Fibroblast of peridontal ligament (primary cell): Measurements from ENCODE around the gene PANK3.
A peak's percentile ranks its signal among the peaks of the same experiment; 100 is the strongest.
"Not testable (repeated sequence)": the region's sequence is repeated elsewhere in the genome, so short reads cannot be mapped to it uniquely, and the experiment has no call there.

Experiments
- DNase-seq: peaks from one replicate; pipeline ENCODE4 v3.0.0-alpha.2; 2010; ENCODE audit errors: extremely low read depth

Gene PANK3

DNA sequence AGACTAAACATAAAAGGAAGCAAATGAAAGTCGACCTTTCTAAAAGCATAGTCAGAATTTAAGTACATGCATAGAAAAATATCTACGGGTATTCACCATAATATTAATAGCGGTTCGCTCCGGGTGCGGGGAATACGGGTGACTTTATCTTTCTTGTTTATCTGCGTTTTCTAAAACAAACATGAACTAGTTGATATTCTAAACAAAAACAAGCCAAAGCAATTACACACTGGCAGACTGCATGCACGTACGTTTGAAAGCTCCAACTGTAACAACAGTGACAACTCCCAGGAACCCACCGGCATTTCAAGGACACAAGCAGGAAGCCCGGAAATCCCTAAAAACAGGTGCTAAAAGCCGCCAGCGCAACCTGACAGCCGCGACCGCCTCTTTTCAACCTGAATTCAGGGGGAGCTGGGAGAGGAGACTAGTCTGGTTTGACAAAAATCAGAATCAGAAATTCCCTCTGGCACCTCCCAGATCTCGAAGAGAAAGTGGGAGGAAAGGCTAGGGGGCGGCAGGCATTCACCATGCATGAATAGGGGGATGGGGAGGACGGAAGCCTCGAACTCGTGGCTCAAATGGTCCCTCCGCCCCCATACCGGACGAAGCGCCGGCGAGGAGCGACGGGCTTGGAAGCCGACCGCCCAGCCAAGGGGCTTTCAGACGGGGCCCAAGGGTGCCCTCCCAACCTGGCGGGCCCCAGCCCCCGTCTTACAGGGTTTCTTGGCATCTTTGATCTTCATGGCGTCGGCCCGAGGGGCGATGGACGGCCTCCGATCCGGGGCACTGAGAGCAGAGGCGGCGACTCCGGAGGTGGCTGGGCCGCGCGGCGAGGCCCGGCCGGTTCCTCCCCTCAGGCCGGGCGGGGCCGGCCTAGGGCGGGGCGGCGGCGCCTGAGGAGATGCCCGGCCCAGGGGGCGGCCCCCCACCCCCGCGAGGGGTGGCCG is at the start of gene PANK3:
PANK3 (minus strand) TSS at position 831 of the 950 bp plus-strand sequence; CDS start at position 746, 85 bp downstream.
- peak; percentile 65 for DNase-seq

DNA sequence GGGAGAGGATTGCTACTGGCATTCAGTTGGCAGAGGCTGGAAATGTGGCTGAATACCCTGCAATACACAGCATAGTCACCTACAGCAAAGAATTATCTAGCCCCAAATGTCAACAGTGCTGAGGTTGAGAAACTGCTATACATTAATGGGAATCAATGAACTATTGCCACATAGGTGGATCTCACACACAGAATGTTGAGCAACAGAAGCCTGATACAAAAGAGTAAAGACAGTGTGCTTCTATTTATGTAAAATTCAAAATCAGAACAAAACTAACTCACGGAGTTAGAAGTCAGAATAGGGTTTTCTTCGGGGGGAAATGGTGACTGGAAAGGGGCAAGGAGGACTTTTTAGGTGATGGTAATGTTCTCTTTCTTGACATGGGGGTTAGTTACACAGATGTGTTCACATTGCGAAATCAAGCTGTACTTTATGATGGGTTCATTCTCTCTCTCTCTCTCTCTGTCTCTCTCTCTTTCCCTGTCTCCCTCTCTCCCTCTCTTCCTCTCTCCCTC is 45.7 kb upstream of the PANK3 start:
- DNase-seq: no peak

DNA sequence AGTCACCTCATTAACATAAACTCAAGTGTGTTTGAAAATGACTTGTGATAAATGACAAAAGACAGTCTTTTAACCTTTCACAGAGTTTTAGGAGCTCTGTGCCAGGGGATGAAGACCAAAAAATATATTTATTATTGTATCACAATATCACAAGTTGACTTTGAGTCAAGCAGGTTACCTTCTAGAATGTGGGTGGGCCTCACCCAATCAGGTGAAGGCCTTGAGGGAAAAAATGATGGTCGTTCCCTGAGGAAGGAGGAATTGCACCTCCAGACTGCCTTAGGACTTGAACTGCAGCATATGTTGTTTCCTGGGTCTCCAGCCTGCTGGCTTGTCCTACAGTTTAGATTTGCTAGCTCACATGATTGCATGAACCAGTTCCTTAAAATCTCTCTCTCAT is 41.6 kb upstream of the PANK3 start:
- no peak for DNase-seq

DNA sequence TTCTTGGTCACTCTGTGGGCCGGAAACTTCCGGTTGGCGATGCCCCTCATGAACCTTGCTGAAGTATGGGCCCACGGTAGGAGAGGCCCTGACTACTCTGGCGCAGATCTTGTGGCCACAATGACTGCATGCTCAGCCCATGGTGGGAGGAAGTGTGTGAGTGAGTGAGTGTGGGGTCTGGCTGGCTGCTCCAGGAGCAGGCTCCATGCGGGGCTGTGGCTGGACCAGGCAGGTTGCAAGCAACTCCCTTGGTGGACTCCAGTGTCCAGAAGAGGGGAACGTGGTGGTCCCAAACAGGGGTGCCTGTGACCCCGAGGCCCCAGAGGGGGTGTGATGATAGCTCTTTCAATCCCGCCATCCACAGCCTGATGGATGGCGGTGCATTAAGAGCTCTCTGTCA is 35.5 kb upstream of the PANK3 start:
- no peak for DNase-seq

DNA sequence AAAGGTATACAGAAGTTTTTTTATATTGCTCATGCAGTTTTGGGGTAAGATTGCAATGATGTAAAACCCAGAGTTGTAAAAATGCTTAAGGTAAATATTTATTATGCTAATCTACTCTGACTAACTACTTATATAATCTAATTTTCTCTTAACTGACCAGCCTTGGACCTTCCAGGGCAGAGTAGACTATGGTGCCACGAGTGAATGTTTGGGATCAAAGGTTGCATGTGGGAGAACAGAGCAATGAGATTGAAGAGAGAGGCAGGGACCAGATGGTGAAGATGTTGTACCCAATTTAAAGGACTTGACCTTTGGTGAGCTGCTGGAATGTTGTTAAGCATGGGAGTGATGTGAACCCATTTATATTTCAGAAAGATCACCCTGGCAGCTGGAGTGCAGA is 34.8 kb upstream of the PANK3 start:
- no peak for DNase-seq

DNA sequence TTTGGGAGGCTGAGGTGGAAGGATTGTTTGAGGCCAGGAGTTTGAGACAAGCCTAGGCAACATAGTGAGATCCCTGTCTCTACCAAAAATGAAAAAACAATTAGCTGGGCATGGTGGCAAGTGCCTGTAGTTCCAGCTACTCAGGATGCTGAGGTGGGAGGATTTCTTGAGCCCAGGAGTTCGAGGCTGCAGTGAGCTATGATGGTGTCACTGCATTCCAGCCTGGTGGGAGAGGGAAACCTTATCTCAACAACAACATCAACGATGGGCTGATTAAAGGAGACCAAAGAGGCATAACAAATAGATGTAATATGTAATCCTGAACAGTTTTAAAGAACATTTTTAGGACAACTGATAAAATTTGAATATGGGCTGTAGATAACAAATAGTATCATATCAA is 34.2 kb upstream of the PANK3 start:
- DNase-seq: no peak

DNA sequence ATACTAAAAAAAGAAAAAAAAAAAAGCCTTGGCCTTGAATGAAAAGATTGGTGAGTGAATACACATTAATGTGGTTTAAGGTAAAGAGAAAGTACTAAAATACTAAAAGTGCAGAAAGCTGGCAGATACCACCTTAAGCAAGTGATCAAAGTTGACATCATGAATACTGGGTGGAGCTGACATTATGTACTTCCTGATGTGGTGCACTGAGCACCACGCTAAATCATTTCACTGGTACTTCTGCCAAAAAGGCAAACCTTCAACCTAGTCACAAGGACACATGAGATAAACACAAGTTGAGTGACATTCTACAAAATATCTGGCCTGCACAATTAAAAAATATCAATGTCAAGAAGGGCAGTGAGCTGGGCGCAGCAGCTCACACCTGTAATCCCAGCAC is 33.8 kb upstream of the PANK3 start:
- no peak for DNase-seq

DNA sequence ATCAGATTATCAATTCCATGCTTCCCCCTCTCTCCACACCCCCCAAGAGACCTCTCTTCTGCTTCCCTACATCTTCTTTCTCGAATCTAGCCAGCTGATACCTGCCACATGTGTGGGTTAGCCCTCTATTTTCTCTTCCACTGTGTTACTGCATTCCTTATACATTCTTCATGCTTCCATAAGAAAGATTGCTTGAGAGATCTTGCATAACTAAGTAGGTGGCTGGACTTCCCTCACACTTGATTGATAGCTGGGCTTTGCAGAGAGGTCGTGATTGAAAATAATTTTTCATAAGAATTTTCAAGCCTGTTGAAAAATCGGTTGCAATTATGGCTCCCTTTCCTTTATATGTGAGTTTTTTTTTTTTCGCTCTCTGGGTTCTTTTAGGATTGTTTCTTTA is 33.0 kb upstream of the PANK3 start:
- DNase-seq: no peak

DNA sequence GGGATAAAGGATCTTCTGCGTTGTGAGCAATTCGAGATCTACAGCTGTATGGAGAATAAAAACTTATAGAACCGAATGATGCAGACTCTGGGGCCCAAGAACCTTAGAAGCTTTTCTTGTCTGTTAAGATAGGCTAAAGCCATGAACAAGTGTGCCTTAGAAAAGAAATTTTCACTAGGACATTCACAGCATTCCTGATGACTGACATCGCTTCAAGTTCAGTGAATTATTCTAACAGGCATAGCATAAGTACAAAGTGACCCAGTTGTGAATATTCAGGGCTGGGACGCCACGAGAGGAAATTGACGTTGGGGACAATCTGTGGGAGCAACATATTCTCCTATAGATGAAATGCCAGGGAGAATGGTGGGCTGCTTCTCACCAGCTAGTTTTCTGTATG is 32.0 kb upstream of the PANK3 start:
- no peak for DNase-seq

DNA sequence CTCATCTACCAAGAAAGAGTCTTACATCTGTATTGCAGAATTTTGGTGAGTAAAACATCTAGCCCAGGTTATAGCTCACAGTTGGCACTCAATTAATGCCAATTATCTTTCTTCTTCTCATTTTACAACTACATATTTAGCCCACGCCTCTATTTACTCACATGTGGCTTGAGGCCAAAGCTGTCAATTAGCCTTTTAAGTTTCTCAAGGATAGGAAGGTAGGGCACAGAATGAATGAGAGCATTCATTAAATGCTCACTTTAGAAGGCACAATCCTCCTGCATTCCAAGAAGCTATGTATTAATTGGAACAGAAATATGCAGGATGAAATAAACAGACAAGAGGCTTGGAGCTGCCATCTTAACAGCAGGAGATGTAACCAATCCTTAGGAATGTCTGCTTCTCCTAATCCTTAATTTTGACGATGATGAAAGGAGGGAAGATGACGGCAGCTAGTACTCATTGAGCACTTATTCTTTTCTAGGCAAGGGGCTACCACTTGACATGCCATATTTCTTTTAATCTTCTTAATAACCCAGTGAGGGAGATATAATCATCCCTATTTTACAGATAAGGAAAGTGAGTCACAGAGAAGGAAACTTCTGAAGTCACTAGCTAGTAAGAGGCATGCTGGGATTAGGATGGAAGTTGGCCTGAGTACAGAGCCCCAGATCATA is 30.8 kb upstream of the PANK3 start:
- no peak for DNase-seq

DNA sequence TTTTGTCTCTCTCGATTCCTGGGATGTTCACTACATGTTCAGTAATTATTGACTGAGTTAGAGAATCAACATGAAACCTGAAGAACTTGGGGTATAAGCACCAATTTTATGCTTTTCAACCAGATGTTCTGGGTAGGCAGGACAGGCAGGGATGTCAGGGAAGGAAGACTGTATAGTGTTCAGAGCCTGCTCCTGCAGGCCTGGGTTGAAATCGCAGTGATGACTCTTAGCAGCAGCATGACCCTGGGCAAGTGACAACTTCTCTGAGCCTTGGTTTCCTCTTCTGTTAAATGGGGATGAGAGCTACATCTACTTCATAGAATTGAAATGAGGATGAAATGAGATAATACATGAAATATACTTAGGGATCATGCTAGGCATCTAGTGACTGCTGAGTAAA is 29.7 kb upstream of the PANK3 start:
- no peak for DNase-seq

DNA sequence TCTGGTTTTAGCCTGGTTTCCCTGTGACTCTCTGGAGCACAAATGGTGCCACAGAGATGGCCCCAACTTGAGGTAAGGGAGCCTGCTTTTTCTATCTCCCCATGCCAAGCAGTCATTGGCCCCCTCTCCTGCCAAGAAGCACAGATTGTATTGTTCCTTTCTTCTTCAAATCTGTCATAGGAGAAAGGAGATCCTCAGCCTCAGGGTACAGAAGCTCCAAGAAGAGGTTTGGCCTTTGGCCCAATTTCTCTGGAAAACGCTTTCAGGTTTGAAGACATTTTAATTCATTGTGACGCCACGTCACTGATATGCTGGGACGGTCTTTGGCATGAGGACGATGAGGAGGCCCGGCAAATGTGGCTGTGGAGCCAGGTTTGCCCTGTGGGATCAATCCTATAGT is 29.2 kb upstream of the PANK3 start:
- no peak for DNase-seq

DNA sequence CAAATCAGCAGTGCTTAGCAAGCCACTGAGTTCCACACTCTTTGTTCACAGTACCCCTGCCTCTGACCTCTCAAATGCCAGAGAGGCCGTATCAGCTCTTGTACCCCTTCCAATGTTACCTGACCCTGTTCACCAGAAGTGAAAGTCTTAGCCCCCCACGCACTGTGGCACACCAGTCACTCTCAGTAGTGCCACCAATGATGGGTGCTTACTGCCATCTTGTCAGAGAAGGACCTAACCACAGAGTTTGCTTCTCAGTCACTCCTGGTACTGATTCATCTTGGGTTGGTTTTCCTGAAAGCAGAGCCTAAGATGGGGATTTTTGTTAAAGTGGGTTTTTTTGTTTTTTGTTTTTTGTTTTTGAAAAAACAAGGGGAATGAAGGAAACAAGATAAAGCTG is 28.8 kb upstream of the PANK3 start:
- DNase-seq: no peak

DNA sequence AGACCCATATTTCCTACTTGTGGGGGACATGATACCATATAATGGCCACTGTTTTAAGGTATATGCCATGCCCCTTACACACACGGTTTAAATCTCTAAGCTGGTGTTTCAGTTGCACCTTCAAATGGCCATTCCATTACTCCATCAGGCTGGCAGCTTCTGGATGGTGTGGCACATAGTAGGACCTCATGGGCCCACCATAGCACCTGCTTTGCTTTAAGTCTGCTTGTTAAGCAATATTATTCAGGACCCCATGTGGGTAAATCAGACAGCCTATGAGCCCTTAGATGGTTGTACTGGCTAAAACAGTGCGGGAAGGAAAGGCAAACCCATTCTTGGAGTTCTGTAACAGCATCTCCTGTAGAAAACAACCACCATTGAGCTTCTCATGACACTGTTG is 27.4 kb upstream of the PANK3 start:
- no peak for DNase-seq

DNA sequence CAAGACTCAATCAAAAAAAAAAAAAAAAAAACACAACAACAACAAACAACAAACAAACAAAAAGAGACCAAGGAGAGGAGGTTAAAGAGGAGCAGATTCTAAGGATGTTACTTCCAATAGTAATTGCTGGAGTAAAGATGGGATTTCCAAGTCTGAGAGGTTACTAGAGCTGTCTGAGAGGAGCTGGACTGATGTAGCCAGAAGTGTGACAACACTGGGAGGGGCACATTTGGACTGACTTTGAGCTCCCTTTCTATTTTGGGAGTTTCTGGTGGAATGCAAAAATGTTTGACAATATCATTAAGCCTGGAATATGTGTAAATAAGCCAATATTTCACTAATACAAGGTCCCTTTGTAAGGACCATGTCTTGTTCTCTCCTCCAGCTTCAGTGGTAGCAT is 25.3 kb upstream of the PANK3 start:
- no peak for DNase-seq

DNA sequence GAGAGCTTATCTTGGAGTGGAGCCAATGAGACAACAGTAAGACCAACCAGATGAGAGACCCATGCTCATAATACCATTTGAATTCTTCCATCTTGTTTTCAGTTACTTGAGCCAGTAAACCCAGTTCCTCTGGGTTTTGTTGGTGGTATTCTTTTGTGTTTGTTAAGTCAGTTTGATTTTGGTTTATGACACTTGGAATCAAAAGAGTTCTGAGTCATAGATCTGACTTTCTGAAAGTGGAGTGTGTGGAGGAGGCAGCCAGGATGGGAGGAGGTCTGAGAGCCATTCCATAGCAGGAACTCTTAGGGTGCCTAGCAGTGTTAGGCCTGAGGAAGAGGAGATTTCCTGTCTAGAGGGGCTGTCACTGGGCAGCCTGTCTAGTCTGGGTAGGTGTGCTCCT is 24.6 kb upstream of the PANK3 start:
- DNase-seq: peak; percentile 24

DNA sequence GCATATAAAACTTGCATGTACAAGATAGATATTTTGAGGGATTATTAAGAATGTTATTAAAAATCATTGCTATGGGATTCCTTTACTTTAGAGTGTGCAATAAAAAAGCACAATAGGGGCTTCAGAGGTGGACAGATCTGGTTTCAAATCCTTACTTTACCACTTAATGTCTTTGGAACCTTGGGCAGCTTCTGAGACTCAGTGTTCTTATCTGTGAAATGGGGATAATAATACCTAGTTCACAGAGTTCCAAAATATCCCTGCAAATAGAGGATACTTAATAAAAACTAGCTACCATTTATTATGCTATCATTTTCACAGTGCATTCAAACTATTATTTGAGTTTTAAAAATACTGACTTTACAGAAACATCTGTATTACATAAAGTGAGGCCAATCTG is 23.3 kb upstream of the PANK3 start:
- no peak for DNase-seq

DNA sequence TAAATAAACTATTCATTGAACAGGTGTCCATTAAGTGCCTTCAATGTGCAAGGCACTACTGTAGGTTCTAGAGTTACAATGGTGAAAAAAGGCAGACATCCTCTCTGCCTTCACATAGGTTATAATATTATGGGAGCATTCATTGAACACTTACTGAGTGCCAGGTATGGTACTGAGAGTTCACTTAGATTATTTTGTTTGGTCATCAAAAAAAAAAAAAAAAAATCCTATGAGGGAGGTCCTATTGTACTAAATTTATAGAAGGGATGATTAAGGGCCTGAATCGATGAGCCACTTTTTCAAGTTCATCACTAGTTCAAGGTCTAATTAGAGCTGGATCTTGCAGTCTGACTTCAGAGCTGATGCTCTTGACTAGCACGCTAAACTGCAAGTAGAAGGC is 22.8 kb upstream of the PANK3 start:
- DNase-seq: no peak

DNA sequence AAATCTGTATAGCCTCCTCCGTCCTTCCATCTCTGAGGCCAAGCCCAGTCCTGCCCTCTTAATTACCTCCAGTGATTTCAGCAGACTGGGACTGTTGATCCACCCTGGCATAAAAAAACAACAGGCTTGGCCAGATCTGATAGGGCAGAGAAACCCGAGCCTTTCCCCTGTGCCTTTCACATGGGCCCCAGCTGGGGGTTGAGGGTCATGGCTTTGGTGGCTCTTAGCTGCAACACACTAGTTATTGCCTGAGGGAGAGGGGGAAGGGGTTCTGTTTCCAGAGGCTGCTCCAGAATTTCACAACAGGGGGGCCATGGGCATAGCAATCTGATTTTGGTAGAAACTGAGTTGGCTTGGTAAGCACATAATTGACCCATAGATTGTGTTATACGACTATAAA is 21.2 kb upstream of the PANK3 start:
- no peak for DNase-seq

DNA sequence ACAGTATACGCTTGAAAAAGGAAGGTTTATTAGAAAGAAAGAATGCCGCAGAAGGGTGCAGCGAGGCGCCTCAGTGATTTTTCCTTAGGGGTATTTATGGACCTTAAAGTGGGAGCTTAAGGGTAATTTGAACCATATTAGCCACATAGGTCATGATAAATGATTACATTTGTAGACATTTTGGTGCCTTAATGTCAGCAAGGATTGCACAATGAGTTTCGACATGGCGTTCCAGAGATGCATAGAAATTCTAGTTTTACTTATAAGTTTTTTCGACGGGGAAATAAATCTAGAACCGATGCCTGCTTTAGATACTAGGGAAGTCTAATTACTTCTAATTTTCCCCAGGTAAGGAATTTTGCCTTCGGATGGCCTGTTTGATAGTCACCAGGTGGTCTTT is 20.7 kb upstream of the PANK3 start:
- no peak for DNase-seq

DNA sequence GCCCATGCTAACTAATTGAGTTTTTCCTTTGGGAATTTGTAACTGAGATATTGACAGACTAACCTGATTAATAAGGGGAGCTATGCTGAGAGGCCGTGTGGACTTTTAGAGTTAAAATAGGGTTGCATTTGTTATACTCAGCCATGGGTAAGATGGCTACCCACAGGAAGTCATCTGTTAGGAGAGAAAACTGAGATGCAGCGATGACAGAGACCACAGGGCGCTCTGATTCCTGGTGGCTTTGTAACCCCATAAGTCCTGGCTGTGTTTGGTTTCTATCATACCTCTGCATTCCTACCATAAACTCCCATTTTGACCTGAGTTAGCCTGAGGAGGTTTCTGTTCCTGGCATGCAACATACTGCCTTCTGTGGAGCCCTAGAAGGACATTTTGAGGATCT is 19.5 kb upstream of the PANK3 start:
- no peak for DNase-seq

DNA sequence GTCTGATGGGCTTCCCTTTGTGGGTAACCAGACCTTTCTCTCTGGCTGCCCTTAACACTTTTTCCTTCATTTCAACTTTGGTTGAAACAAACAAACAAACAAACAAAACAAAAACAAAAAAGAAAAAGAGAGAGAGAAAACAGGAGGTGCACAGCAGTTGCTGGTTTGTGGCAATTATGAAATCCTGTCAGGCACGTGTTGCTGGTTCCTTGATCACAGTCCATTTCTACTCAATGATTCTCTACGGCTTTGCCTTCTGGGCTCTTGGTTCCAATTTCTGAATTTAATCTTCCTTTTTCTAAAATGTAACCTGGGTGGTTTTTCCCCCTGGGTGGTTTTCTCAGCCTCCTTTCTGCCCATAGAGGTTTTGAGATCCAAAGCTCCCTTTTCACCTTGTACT is 17.8 kb upstream of the PANK3 start:
- no peak for DNase-seq

DNA sequence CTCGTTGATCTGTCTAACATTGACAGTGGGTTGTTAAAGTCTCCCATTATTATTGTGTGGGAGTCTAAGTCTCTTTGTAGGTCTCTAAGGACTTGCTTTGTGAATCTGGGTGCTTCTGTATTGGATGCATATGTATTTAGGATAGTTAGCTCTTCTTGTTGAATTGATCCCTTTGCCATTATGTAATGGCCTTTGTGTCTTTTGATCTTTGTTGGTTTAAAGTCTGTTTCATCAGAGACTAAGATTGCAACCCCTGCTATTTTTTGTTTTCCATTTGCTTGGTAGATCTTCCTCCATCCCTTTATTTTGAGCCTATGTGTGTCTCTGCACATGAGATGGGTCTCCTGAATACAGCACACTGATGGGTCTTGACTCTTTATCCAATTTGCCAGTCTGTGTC is 17.0 kb upstream of the PANK3 start:
- DNase-seq: not testable (repeated sequence)
